HFFc6 (cell line): ENCODE measurements around the gene SPOCK1. TPM values are rescaled to one million over a fixed set of nuclear protein-coding genes. Genes with fewer than 3 reads are reported as not detected.

ENCODE experiments used
- DNase-seq: peaks from one replicate; pipeline ENCODE4 v3.0.0-alpha.2; 2018
- H3K27ac Mint-ChIP-seq: 2 replicates; pipeline ENCODE4 v1.8.0; 2020; ENCODE audit warnings: mild to moderate bottlenecking, mixed read lengths
- H3K27me3 Mint-ChIP-seq: 2 replicates; pipeline ENCODE4 v1.8.0; 2021; ENCODE audit warnings: mild to moderate bottlenecking, moderate library complexity, mixed read lengths; ENCODE audit not compliant: insufficient read depth
- H3K36me3 Mint-ChIP-seq: 2 replicates; pipeline ENCODE4 v1.8.0; 2021; ENCODE audit warnings: low read depth, mixed read lengths
- H3K4me1 Mint-ChIP-seq: 2 replicates; pipeline ENCODE4 v1.8.0; 2020; ENCODE audit warnings: low read depth, mixed read lengths
- H3K4me3 Mint-ChIP-seq: 2 replicates; pipeline ENCODE4 v1.8.0; 2020; ENCODE audit warnings: mild to moderate bottlenecking, moderate library complexity, mixed read lengths
- H3K9me3 Mint-ChIP-seq: 2 replicates; pipeline ENCODE4 v1.8.0; 2020; ENCODE audit warnings: mild to moderate bottlenecking, mixed read lengths
- total RNA-seq, 6 experiments: library from RNA; stranded (reverse); fragmentation: NEBNext Ultra II Directional; extraction: Animal tissue kit (Norgen Biotek cat#: 25700); gene quantifications; 2 replicates in 1 of 6; 3 replicates in 5 of 6; pipeline ENCODE4 v1.2.3, GENCODE V29; 2021
- TF ChIP-seq, protein P1 (sequence below): fragments of 200-600 bp; sonication (generic); IDR thresholded peaks from 2 replicates; pipeline ENCODE4 v1.5.0; 2021; ENCODE audit warnings: antibody characterized with exemption, mild to moderate bottlenecking

The SPOCK1 gene
- total RNA-seq, 6 experiments from 2014 or later: 111 to 170 (median 125) TPM

- DNase-seq: no peak
- H3K36me3 Mint-ChIP-seq: no peaks in the 10 kb centered on the region
- no peak overlapping the region for H3K27ac Mint-ChIP-seq
- TF ChIP-seq, protein P1, sequence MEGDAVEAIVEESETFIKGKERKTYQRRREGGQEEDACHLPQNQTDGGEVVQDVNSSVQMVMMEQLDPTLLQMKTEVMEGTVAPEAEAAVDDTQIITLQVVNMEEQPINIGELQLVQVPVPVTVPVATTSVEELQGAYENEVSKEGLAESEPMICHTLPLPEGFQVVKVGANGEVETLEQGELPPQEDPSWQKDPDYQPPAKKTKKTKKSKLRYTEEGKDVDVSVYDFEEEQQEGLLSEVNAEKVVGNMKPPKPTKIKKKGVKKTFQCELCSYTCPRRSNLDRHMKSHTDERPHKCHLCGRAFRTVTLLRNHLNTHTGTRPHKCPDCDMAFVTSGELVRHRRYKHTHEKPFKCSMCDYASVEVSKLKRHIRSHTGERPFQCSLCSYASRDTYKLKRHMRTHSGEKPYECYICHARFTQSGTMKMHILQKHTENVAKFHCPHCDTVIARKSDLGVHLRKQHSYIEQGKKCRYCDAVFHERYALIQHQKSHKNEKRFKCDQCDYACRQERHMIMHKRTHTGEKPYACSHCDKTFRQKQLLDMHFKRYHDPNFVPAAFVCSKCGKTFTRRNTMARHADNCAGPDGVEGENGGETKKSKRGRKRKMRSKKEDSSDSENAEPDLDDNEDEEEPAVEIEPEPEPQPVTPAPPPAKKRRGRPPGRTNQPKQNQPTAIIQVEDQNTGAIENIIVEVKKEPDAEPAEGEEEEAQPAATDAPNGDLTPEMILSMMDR: no peak
- H3K4me3 Mint-ChIP-seq: no peak overlapping the region
- peaks cover 57% of the 10 kb centered on the region for H3K4me1 Mint-ChIP-seq
- H3K9me3 Mint-ChIP-seq: no peaks in the 10 kb centered on the region
- peaks cover 3% of the 10 kb centered on the region for H3K27me3 Mint-ChIP-seq
Measured at GRCh38 chr5:137315534-137316345, 183.4 kb downstream of the SPOCK1 start.

DNA sequence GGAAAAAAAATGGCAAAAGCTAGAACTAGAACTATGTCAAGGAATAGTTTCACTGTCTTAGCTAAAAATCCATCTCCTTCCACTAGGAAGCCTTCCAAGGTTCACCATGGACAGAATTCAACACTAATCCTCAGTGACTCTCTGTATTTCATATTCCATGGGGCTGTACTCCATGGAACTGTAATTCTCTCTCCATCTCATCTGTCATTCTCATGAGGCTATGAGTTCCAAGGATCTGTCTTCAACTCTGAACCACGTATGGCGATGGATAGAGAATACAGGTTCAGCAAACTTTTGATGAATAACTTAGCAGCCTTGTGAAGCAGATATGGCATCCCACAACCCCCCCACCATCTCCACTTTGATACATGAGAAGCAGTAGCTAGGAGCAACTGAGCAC is 184.0 kb downstream of the SPOCK1 start:
- Mint-ChIP-seq H3K27me3 (peaks cover 3% of the 10 kb centered on the region), H3K4me1 (peaks cover 57% of the 10 kb centered on the region), H3K27ac (no peak overlapping the region), H3K9me3 (no peaks in the 10 kb centered on the region), H3K36me3 (no peaks in the 10 kb centered on the region), H3K4me3 (no peak overlapping the region)
- TF ChIP-seq, protein P1: no peak
- no peak for DNase-seq

GRCh38 chr5:137313526-137314175 is 185.5 kb downstream of the SPOCK1 start:
- Mint-ChIP-seq H3K4me1 (peaks cover 60% of the 10 kb centered on the region), H3K9me3 (no peaks in the 10 kb centered on the region), H3K36me3 (no peaks in the 10 kb centered on the region), H3K4me3 (no peak overlapping the region), H3K27me3 (peaks cover 3% of the 10 kb centered on the region), H3K27ac (no peak overlapping the region)
- no peak for DNase-seq
- TF ChIP-seq, protein P1: no peak

- no peak for DNase-seq
- Mint-ChIP-seq H3K27me3 (peaks cover 2% of the 10 kb centered on the region; the same call in 1 of the 2 replicates), H3K36me3 (no peaks in the 10 kb centered on the region), H3K9me3 (no peaks in the 10 kb centered on the region), H3K4me3 (no peak overlapping the region), H3K4me1 (peaks cover 71% of the 10 kb centered on the region), H3K27ac (no peak overlapping the region)
- TF ChIP-seq, protein P1: no peak
Measured at GRCh38 chr5:137312011-137312410, 187.1 kb downstream of the SPOCK1 start.

DNA sequence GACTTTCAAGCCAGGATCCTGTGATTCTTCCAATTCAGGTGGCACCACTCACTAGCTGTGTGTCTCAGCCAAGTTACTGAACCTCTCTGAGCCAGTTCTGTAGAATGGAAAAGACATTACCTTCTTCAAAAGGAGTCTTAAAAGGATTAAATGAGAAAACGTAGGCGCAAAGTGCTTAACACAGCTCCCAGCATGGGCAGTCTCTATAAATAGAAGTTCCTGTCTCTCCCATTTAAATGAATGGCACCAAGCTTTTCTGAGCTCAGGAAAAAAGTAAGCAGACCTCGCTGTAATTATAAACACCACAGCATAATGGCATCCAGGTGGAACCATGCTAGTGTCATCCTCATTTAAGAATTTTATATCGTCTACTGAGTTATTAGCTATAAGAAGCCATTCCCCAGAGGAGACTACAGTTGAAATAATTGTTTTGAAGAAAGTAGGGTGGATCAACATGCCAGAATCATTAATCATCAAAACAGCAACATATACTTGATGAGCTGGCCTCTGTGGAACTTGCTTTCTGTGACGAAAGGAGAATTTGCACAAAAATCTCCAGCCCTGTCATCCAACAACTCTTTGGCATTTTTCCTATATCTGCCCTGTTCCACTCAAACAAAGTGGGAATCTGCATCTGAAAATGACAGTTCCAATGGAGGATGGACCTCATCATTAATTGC is 188.9 kb downstream of the SPOCK1 start:
- DNase-seq: peak; percentile 94
- Mint-ChIP-seq H3K27ac (peak overlapping the region; percentile 95), H3K36me3 (no peaks in the 10 kb centered on the region), H3K4me3 (peak overlapping the region; percentile 77), H3K27me3 (peaks cover 2% of the 10 kb centered on the region; the same call in 1 of the 2 replicates), H3K4me1 (peaks cover 61% of the 10 kb centered on the region), H3K9me3 (no peaks in the 10 kb centered on the region)
- TF ChIP-seq, protein P1: no peak
